GM21576 (cell line): ENCODE data around the gene CCDC78.

Experiments
- ATAC-seq: cut with Tn5 transposase; IDR thresholded peaks from one replicate; pipeline ENCODE4 v1.9.1; 2021; ENCODE audit warnings: mild to moderate bottlenecking, moderate library complexity; ENCODE audit not compliant: unreplicated experiment

The CCDC78 gene

DNA sequence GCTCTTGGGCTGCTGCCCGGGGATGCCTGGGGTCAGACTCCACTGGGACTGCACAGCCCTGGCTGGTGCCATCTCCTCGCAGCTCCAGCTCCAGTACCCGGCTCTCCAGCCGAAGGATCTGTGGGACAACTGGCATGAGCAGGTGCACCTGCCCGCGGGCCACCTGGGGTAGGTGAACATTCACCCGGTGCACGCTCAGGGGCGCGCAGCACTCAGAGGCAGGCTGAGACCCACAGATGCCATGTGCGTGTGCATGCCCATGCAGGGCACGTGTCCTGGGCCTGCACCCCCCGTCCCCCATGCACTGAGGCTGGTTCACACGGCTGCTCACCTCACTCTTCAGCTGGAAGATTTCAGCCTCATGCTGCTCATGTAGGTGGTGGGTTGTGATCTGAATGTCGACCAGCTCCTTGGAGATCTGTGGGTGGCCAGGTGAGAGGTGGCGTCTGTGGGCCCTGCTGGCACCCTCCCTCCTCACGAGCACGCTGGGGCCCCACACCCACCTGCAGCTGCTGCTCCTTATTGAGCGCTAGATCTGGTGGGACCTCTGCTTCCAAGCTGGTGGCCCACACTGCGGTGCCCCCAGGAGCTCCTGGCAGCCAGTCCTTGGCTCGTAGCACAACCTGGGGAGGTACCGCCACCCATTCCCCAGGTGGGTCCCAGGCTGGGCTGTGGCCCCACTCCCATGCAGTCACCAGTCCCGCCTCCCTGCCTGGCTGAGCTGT, 618 bp downstream of the CCDC78 start:
- no peak for ATAC-seq

DNA sequence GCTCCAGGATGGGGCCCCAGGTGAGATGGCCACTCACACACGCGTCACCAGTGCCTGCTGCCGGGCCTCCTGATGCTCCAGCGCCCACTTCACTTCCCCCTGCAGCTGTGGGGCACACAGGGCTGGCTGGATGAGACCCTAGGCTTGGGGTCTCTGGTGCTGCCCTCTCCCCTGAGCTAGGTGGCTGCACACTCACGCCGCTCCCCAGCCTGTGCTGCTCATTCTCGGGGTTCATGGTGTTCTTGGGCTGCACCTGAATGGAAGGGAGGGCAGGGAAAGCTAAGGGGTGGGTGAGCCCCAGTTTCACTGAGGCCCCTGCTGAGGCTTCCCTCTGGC, 1.2 kb downstream of the CCDC78 start:
- ATAC-seq = no peak

DNA sequence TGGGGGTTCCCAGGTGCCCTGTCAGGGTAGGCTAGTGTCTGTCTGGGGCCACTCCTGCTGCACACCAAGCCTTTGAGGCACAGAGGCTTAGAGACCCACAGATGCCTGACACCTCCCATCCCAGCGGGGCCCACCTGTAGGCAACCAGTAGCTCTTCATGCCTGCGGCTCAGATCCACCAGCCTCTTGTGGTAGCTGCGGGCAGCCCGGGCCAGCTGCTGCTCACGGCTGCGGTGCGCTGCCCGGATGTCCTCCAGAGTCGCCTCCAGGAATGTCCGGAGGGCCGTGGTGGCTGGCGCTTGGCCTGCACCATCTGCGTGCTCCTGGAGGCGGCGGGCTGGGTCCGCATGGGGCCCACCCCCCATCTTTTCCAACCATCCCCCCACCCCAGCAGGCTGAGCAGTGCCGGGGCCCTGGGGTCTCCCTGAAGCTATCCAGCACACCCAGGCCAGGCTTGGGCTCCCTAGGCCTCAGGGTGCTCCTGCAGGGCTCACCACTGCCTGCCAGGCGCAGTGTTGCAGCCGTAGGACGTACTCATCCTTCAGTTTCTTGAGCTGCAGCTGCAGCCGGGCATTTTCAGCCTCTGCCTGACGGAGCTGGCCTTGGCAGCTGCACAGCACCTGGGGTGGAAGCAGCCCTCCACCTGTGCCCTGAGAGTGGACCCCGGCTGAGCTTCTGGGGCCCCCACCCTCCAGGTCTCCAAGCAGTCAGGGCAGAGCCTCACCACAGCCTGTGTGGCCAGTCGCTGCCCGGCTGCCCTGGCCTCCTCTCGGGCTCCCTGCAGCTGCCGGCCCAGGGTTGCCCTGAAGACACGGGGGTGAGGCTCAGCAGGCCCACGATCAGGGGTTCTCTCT, 1.8 kb downstream of the CCDC78 start:
- ATAC-seq = no peak

DNA sequence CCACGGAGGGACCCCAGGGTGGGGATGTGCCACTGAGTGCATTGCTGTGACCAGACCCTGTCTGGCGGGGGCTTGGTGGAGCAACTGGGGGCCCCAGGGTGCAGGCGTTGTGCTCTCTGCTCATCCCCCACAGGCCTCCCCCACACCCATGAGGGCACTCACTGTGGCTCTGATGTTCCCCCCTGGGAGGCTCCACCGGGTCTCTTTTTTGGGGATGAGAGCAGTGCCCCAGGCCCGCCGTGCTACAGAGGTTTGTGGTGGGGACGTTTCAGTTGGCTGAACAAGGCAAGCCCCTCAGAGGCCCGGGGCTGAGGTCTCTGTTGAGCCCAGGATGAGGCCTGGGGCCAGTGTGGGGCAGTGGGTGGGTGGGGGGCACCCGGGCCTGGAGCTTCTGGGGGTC, 2.5 kb downstream of the CCDC78 start:
- no peak for ATAC-seq

DNA sequence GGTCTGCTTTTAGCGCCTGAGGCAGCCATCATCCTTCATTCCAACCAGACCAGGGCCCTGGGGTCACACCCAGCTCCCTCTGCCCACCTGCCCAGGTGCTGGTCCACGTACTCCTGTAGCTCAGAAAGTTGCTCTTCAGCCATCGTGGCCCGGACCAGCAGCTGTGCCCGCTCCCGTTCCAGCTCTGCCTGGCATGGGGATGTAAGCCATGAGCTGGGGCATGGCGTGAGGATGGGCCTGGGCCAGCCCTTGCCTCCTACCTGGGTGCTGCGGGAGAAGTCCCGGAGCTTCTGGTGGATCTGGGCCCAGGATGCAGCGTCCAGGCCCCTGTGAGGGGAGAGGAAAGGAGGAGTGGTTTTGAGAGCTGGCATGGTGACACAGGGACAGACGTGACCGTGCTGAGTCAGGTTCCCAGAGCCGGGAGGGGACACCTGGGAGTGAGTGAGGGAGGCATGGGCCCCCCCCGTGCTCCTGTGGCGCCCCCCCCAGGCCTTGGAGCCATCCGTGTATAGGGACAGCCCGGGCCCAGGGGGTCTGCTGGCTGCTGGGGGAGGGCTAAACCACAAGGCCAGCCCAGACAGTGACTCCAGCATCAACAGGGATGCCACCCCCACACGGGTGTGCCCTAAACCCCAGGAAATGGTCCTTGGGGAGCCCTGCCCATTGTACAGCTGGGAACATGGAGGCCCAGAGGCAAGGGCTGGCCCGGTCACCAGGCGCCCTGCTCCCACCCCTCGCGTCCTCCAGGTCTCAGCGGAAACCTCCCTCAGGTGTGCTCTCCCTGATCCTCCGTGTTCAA, 3.2 kb downstream of the CCDC78 start:
- ATAC-seq = no peak

DNA sequence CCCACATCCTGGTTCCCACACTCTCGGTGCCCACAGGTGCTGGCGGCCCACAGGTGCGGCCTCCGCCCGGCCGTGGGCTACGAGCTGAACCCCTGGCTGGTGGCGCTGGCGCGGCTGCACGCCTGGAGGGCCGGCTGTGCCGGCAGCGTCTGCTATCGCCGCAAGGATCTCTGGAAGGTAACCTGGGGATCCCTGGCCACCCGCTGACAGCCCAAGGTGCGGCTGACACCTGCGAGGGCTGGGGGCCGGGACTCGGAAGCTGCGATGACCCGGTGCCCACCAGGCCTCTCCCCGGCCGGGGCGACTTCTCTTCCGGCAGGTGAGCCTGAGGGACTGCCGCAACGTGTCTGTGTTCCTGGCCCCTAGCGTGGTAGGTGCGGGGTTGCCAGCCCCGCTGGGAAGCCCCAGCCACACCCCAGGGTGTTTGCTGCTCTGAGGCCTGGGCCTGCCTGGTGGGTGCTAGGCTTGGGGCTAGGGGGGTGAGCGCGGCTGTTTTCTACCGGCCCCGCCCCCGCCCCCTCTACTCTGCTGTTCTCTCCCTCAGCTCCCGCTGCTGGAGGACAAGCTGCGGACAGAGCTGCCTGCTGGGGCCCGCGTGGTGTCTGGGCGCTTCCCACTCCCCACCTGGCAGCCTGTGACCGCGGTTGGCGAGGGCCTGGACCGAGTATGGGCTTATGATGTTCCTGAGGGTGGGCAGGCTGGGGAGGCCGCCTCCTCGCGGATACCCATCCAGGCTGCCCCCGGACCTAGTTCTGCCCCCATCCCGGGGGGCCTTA, 4.3 kb downstream of the CCDC78 start:
- no peak for ATAC-seq

DNA sequence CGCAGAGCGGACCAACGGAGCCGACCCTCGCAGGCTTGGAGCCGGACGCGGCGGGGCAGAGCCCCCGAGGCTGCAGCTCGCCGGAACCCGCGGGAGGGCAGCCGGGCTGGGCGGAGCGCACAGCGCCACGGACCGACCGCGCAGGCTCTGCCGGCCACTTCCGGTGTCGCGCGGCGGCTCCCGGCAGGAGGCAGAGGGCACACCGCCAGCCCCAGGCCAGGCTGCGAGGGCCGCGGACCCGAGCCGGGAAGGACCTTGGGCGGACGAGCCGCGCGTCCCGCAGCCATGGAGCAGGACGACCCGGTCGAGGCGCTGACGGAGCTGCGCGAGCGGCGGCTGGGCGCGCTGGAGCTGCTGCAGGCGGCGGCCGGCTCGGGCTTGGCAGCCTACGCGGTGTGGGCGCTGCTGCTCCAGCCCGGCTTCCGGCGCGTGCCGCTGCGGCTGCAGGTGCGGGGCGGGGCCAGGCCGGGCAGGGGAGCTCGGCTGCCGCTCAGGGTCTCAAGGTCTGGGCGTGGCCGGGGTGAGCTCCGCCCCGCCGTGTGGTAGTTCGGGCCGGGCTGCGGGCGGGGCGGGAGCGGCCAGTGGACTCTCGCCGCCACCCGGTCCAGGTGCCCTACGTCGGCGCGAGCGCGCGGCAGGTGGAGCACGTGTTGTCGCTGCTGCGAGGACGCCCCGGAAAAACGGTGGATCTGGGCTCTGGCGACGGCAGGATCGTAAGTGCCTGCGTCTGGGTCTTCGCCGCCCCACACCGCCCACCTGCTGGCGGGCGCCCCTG, 5.1 kb downstream of the CCDC78 start, which contains the start of gene ANTKMT:
Gene ANTKMT (plus strand): TSS at position 157 of the 775 bp plus-strand sequence. CDS start 129 bp downstream, at position 286.
- peak; percentile 54 for ATAC-seq

DNA sequence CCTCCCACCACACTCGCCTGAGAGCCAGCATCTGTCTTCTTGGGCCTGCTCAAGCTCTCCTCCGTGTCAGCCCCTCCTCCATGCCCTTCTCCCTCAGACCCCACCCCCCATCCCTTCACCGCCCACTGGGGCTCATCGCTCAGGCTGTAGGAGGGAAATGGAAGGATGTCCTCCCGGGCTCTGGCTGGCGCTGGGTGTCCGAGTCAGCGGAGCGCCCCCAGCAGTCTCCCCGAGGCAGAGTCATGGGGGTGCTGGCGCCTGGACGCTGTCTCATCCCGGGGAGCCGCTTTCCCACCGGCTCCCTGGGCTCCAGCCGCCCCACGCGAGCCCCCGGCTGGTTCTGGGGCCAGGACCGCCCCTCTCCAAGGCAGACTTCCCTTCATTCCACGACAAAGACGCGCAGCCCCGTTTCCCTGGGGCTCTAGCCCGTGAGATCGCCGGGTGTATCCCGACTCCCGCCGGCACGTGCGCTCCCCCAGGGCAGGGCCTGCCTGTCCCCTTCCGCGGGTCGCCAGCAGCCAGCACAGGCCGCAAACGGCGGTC, 5.7 kb downstream of the CCDC78 start:
- ATAC-seq = peak; percentile 26

DNA sequence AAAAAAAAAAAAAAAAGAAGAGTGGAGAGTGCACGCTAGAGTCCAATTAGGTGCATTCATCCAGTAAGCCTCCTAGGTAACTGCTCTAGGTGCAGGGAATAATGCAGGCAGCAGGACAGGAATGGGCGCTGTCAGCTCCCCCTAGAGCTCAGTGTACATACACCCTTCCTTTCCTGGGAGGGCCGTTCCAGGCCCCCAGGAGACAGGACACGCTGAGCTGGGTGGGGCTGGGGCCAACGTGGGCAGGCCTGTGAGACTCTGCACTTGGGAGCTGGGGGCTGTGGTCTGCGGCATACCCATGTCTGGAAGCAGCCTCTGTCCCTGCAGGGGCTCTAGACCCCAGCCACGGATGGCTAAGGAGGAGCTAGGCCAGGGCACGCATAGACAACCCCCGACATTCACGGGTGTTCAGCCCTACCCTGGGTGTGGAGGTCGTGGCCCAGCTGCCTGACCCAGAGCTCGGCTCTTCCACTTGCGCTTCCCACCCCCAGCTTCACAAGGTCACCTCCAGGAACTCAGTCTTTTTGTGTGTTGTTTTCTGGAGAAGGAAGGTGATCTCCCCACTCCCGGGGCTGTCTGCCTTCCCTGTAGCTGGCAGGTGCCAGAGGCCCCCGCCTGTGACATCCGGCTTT, 6.3 kb downstream of the CCDC78 start:
- ATAC-seq = no peak

DNA sequence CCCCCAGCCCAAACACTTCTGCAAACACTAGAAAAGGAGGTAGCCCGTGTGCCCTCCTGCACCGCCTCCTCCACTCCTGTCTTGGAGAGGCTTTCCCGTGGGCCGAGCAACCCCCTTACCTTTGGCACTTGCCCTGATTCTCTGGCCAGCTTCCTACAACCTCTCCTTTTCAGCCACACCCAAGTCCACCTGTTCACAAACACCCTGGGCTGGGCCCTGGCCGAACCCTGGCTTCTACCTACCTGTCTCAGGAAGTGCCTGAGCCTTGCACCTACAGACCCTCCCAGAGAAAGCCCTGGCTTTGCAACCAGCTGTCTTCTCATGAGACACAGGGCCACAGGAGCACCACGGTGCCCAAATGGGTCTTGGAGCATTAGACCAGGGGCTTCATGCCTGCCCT, 7.3 kb downstream of the CCDC78 start:
- no peak for ATAC-seq

DNA sequence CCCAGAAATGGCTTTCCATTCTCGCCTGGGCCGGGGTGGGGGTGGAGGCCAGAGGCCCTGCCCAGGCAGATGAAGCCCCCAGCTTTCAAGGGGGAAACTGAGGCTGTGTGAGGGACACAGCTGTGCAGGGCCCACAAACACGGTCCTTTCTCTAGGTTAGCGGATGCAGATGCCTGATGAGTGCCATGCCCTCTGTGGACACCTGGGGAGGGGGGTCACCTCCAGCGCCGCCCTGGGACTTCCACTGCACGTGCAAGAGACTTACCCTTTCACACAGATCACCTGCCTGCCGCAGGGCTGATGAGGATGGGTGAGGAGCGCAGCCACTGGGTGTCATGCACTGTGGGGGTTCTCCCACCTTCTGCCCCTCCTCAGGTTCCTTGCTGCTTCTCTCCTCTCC, 7.9 kb downstream of the CCDC78 start:
- no peak for ATAC-seq

DNA sequence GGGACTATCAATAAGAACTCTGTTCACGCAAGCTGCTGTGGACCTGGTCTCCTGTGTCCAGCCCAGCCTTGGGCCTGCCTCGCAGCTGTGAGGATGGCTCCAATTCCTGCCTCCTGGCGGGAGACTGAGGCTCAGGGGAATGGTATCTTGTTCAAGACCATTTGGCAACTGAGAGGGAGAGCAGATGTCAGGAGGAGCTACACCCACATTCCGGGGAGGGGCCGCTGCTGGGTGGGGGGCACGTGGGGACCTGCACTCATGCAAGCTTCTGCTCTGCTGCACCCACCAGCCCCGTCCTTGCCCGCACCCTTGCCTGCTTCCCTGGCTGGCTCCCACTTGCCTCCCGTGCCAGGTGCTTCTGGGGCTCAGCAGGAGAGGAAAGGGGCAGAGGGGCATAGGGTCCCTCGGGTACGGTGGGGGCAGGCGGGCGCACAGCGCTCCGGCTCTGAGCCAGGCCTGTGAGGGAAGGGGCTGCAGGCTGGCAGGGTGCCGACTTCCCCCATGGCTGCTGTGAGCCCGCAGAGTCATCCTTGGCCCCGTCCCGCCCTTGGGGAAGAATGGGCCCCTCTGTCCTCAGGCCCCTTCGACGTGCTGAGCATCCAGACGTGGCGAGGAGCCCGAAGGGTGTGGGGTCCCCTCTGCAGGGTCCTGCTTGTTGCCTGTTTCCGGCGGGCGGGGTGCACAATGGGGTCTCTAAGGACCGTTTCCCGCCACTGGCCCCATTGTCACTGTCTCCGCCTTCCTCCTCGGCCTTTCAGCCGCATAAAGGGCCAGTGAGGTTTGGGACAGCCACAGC, 8.6 kb downstream of the CCDC78 start:
- no peak for ATAC-seq

DNA sequence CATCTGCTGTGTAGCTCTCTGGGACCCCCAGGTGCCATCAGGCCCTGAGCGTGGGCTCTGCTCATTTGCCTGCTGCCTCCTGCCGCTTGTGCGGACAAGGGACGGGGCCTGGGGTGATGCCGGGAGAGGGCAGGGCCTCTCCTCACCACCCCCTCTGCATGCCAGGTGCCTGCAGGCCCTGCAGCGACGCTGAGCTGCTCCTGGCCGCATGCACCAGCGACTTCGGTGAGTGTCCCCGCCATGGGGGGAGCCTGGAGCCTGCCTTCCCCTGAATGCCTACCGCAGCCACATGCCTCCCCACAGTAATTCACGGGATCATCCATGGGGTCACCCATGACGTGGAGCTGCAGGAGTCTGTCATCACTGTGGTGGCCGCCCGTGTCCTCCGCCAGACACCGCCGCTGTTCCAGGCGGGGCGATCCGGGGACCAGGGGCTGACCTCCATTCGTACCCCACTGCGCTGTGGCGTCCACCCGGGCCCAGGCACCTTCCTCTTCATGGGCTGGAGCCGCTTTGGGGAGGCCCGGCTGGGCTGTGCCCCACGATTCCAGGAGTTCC, 9.4 kb downstream of the CCDC78 start:
- no peak for ATAC-seq

DNA sequence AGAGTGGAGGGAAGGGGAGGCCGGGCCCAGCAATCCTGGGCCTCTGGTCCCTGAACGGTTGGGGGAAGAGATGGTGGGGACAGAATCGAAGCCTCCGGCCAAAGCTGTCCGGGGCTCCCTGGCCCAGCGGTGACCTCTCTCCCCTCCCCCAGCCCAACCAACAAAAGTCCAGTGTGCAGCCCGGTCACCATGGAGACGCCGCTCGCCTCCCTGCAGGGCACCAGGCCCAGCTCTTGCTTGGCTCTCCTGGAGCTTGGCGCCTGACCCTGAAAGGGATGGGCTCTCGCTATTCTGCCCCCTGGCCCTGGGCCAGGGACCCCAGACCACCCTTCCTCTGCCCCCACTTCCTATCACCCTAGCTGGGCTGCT, 10.1 kb downstream of the CCDC78 start:
- ATAC-seq = no peak

DNA sequence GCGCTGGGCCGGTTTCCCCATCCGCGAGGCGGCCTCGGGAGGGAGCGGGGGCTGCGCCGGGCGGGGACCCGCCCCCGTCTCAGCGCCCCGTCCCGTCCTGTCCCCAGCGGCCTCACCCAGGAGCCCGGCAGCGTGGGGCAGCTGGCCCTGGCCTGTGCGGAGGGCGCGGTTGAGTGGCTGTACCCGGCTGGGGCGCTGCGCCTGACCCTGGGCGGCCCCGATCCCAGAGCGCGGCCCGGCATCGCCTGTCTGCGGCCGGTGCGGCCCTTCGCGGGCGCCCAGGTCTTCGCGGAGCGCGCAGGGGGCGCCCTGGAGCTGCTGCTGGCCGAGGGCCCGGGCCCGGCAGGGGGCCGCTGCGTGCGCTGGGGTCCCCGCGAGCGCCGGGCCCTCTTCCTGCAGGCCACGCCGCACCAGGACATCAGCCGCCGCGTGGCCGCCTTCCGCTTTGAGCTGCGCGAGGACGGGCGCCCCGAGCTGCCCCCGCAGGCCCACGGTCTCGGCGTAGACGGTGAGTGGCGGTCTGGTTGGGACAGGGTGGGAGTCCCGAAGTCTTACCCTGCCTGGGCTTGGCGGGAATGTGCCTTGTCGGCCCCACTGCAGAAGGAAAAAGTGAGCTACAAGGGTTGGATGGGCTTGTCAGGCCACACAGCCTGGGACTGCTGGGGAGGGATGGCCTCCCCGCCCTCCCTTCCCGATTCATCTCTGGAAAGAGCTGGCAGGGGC, 10.6 kb downstream of the CCDC78 start:
- peak; percentile 12 for ATAC-seq

DNA sequence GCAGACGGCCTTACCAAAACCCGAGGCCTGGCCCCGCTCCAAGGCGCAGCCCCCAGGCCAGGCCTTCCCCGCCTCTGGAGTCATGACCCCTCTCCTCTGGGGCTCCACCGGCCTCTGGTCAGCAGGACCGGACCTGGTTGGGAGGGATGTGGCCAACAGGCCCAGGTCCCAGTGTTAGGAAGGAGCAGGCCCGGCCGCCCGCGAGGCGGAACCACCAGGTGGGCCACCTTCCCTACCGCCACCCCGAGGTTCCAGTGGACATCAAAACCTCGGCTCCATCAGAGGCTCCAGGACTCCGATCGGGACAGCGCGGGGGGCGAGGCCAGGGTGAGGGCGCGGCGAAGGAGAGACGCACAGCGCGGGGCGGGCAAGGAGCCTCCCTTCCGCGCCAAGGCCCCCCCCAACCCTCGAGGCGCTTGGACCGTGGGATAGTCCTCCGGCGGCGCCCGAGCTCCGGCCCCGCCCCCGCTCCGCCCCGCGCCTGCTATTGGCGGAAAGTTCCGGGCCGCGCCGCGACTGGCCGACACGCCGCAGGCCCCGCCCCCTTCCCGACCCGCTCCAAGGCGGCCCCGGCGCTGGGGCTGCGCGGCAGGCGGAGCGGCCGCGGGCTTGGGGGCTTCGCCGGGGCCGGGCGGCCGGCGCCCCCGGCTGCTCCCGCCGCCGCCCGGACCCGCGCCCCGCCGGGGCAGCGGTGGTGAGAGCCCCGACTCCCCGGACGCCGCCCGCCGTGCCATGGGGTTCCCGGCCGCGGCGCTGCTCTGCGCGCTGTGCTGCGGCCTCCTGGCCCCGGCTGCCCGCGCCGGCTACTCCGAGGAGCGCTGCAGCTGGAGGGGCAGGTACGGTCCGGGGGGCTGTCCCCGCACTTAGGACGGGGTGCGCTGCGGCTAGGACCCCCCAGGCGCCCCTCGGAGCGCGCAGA, 11.4 kb downstream of the CCDC78 start, which contains the start of gene METRN:
Gene METRN (plus strand): TSS at position 561 of the 919 bp plus-strand sequence. CDS start 172 bp downstream, at position 733.
- peak; percentile 55 for ATAC-seq
